ENCODE data around the gene FCGR3B.
"Not testable (repeated sequence)": the region's sequence is repeated elsewhere in the genome, so short reads cannot be mapped to it uniquely, and the experiment has no call there.

The FCGR3B gene

DNA sequence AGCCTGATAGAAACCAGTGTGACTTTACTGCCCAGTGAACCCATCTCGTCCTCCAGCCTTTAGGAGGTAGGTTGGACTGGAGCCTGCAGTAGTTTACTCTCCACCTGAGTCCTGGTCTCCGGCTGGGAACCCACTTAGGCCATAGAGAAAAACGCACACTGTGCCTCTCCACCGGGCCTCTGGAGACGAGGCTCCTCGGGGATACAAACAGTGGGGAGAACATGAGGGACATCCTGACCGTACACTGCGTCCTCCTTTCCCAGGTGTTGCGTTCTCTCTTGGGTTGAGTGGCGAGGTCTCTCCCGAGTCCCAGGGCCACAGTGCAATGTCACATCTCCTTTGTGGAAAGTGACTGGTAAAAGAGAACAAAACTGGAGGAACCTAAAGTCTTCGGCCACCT is 26.0 kb downstream of the FCGR3B start:
- not testable (repeated sequence) for DNase-seq

GRCh38 chr1:161597077-161597476 is 33.9 kb downstream of the FCGR3B start:
- not testable (repeated sequence) for DNase-seq

DNA sequence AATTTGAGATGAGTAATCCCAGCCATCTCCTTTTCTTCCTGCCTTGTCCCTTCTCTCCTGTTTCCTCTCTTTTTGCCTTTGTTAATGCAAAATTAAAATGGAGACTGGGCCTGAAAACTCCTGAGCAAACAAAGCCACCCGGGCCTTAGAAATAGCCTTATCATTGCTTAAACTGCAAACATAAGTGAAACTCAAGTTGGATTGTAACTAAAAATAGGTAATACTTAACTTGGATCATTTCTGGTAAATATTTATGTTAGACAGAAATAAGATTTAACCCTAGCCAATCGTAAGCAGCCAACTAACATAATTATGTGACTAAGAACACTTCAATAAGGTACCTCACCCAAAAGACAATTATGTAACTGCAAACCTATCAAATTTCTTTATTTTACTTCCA is 35.4 kb downstream of the FCGR3B start:
- not testable (repeated sequence) for DNase-seq

GRCh38 chr1:161595173-161595572 is 35.8 kb downstream of the FCGR3B start:
- DNase-seq = not testable (repeated sequence)

DNA sequence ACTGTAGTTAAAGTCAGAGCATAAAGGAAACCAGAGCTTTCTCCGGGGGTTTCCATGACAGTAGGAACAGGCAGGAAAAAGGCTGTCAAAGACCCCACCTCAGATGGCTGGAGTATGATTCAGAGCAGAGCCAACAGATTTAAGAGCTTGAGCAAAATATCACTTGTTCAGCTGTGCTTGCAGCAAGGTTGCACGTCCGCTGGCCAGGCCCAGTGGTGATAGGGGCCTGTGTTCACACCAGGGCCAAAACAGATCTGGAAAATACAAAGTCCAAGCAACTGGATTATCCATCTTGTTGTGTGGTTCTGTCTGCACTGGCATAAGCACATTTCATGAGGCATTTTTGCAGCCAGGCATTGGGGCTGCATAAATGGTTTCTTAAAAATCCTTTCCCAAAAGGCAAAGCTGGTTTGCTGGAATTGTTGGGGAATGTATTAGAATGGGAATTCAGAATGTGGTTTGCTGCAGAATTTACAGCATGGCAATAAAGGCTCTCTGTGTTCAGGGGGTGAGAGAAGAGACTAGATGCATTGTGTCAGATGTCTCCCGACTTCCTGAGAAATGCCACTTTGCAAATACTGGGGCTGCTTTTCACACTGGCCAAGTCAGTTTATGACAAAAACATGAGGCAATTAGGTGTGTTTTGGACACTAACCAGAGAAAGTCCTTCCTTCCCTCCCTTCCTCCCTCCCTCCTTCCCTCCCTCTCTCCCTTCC is 36.5 kb downstream of the FCGR3B start:
- not testable (repeated sequence) for DNase-seq

- not testable (repeated sequence) for DNase-seq
These were observed 37.8 kb downstream of the FCGR3B start for GRCh38 chr1:161593092-161593755.

- DNase-seq = not testable (repeated sequence)
These were observed 38.4 kb downstream of the FCGR3B start for GRCh38 chr1:161592586-161592985.

DNA sequence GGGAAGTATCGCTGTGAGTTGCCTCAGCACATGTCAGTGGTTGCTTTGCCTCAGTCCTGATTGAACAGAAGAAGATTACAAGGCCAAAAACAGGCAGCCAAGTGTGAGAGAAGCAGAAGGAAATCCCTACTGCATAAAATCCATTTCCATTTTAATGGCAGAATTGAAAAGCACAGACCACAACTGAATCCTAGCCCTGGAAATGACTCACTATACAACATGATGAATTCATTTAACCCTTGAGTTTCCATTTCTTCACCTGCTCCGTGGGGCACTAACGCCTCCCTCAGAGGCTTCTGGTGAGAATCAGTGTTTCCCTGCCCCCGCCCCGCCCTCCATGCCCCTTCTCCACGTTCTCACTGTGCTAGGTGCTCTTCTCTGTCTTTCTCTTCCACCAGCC is 41.1 kb downstream of the FCGR3B start:
- not testable (repeated sequence) for DNase-seq

GRCh38 chr1:161589365-161589764 is 41.6 kb downstream of the FCGR3B start:
- not testable (repeated sequence) for DNase-seq

GRCh38 chr1:161588596-161588995 is 42.4 kb downstream of the FCGR3B start:
- DNase-seq = not testable (repeated sequence)

- not testable (repeated sequence) for DNase-seq
These were observed 48.1 kb downstream of the FCGR3B start for GRCh38 chr1:161582882-161583281.

DNA sequence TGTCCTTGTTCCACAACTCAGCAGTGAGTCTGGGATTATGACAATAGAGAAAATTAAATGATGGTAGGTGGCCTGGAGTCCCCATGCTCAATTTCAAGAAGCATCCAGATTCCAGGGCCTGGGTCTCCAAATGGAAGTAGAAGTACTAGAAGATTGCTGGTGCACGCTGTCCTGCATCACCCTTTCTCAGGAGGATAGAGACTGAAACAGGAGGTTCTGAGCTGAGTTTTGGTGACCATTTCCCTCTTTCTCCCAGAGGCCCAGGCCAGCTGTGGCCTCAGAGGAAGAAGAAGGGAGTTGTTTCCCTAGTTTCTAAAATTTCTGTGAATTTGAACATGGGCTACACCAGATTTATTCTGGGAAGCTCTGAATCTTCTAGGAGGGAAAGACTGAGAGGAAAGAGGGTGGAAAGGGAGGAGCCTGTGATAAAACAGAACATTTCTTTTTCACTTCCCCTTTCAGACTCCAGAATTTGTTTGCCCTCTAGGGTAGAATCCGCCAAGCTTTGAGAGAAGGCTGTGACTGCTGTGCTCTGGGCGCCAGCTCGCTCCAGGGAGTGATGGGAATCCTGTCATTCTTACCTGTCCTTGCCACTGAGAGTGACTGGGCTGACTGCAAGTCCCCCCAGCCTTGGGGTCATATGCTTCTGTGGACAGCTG is 50.0 kb downstream of the FCGR3B start:
- DNase-seq = not testable (repeated sequence)

GRCh38 chr1:161579856-161580507 is 51.0 kb downstream of the FCGR3B start:
- not testable (repeated sequence) for DNase-seq

DNA sequence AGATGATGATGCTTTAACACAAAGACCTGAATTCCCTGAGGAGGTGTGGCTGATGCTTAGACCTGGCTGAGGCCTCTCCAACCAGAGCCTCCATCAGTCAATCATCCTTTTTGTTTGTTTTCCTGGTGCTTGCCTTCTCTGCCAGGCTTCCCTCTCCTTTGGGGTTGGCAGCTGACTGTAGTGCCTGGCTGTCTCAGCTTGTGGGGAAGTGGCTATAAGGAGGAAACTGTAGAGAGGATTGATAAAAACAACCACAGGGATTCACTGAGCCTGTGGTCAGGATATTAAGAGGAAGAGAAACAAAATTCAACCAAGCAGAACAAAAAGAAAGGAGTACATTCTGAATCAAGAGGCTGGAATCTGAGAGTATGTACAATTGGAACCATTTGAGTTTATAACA is 54.3 kb downstream of the FCGR3B start:
- DNase-seq = not testable (repeated sequence)
